Neuronal stem cell (in vitro differentiated cells): ENCODE measurements around the gene RAD52.
A peak's percentile ranks its signal among the peaks of the same experiment; 100 is the strongest.
"Not testable (repeated sequence)": the region's sequence is repeated elsewhere in the genome, so short reads cannot be mapped to it uniquely, and the experiment has no call there.

Source experiments
- DNase-seq: peaks from one replicate; pipeline ENCODE4 v3.0.0-alpha.2; 2013; ENCODE audit warnings: low spot score
- H2AFZ ChIP-seq: one replicate; pipeline ENCODE4 v1.6.1; 2013; ENCODE audit warnings: mild to moderate bottlenecking, low read length, inconsistent platforms
- H2AK5ac ChIP-seq: 2 replicates; pipeline ENCODE4 v1.6.1; 2013; ENCODE audit warnings: low read depth, mild to moderate bottlenecking, inconsistent platforms, low read length, moderate library complexity, mixed read lengths
- H2BK120ac ChIP-seq: 2 replicates; pipeline ENCODE4 v1.6.1; 2013; ENCODE audit warnings: low read depth, mild to moderate bottlenecking, inconsistent platforms, low read length, moderate library complexity, mixed read lengths
- H2BK12ac ChIP-seq: one replicate; pipeline ENCODE4 v1.6.1; 2013; ENCODE audit warnings: low read length, inconsistent platforms
- H2BK15ac ChIP-seq: 2 replicates; pipeline ENCODE4 v1.6.1; 2013; ENCODE audit warnings: mild to moderate bottlenecking, low read length, inconsistent platforms, mixed read lengths
- H2BK5ac ChIP-seq: one replicate; pipeline ENCODE4 v1.6.1; 2013; ENCODE audit warnings: inconsistent platforms, mild to moderate bottlenecking, low read length, moderate library complexity
- H3K14ac ChIP-seq: one replicate; pipeline ENCODE4 v1.6.1; 2013; ENCODE audit warnings: low read length, inconsistent platforms
- H3K18ac ChIP-seq: 2 replicates; pipeline ENCODE4 v1.6.1; 2013; ENCODE audit warnings: low read length, inconsistent platforms
- H3K23ac ChIP-seq: 2 replicates; pipeline ENCODE4 v1.6.1; 2013; ENCODE audit warnings: low read depth, mild to moderate bottlenecking, mixed read lengths, low read length, inconsistent platforms; ENCODE audit not compliant: poor library complexity
- H3K27ac ChIP-seq: replicated peaks from 3 replicates; pipeline ENCODE4 v1.5.1; 2013; ENCODE audit warnings: low read length, inconsistent platforms
- H3K27me3 ChIP-seq, 3 experiments: 2 replicates each; pipeline ENCODE4 v1.6.1; 2013; ENCODE audit warnings: low read length in 3 of 3, mild to moderate bottlenecking in 2 of 3, inconsistent platforms in 1 of 3, low read depth in 1 of 3, mixed read lengths in 1 of 3, moderate library complexity in 1 of 3; ENCODE audit not compliant: control insufficient read depth in 3 of 3, insufficient read depth in 3 of 3
- H3K36me3 ChIP-seq, 2 donors: replicated peaks in 1 of 2; 2 replicates each; pipeline ENCODE4 v1.6.1; 2013; ENCODE audit warnings: low read length in 2 of 2; ENCODE audit not compliant: control insufficient read depth in 2 of 2, insufficient read depth in 2 of 2
- H3K4ac ChIP-seq: 2 replicates; pipeline ENCODE4 v1.6.1; 2013; ENCODE audit warnings: inconsistent platforms, mild to moderate bottlenecking, low read length, moderate library complexity
- H3K4me1 ChIP-seq, 2 donors: 1 replicate in 1 of 2; 2 replicates in 1 of 2; pipeline ENCODE4 v1.6.1; 2013; ENCODE audit warnings: low read length in 2 of 2, low read depth in 1 of 2; ENCODE audit not compliant: control insufficient read depth in 2 of 2, insufficient read depth in 1 of 2
- H3K4me2 ChIP-seq: one replicate; pipeline ENCODE4 v1.6.1; 2013; ENCODE audit warnings: mild to moderate bottlenecking, low read length, inconsistent platforms; ENCODE audit not compliant: insufficient read depth, poor library complexity, severe bottlenecking
- H3K4me3 ChIP-seq, 2 donors: 2 replicates each; pipeline ENCODE4 v1.5.1; 2013; ENCODE audit warnings: low read length in 2 of 2, mild to moderate bottlenecking in 2 of 2, inconsistent platforms in 1 of 2, moderate library complexity in 1 of 2
- H3K79me1 ChIP-seq: one replicate; pipeline ENCODE4 v1.6.1; 2013; ENCODE audit warnings: low read depth, mild to moderate bottlenecking, inconsistent platforms, low read length, moderate library complexity
- H3K9ac ChIP-seq: one replicate; pipeline ENCODE4 v1.6.1; 2013; ENCODE audit warnings: mild to moderate bottlenecking, low read depth, low read length, inconsistent platforms; ENCODE audit not compliant: poor library complexity
- H3K9me3 ChIP-seq, 2 donors: replicated peaks in 1 of 2; 2 replicates each; pipeline versions ENCODE3 to v1.6.1; 2013; ENCODE audit warnings: low read length in 2 of 2, mild to moderate bottlenecking in 2 of 2, inconsistent platforms in 1 of 2, low read depth in 1 of 2, mixed read lengths in 1 of 2, moderate library complexity in 1 of 2; ENCODE audit not compliant: control insufficient read depth in 2 of 2, insufficient read depth in 1 of 2
- H4K8ac ChIP-seq: one replicate; pipeline ENCODE4 v1.6.1; 2013; ENCODE audit warnings: low read depth, mild to moderate bottlenecking, inconsistent platforms, low read length, moderate library complexity
- H4K91ac ChIP-seq: one replicate; pipeline ENCODE4 v1.6.1; 2013; ENCODE audit warnings: low read length, low read depth, mild to moderate bottlenecking, inconsistent platforms; ENCODE audit not compliant: poor library complexity
- WGBS, 2 donors: extraction: QIAGEN DNeasy Blood & Tissue Kit; methylation state at CpG; one replicate each; pipeline ENCODE4 v1.1.7; 2013; ENCODE audit warnings: missing lambda C conversion rate in 2 of 2, mixed read lengths in 1 of 2; ENCODE audit not compliant: insufficient read length in 2 of 2, insufficient replicate concordance in 1 of 2; ENCODE audit errors: extremely low coverage in 2 of 2; 5-methylcytosine and 5-hydroxymethylcytosine counted together

Gene RAD52

DNA sequence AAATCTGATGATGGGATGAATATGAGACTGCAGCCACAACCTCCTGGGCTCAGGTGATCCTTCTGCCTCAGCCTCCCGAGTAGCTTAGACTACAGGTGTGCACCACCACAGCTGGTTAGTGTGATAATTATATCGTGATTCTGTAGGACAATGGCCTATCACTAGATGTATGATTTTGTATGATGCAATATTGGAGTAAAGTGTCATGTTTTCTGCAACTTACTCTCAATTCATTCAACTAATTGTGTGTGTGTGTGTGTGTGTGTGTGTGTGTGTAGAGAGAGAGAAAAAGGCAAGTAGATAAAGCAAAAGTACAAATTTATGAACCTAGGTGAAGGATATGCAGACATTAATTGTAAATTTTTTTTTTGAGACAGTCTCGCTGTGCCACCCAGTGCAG lies 10.7 kb downstream of the RAD52 start:
- Histone ChIP-seq H3K23ac (no peak overlapping the region), H4K8ac (no peak overlapping the region), H3K18ac (no peak overlapping the region), H2BK12ac (no peak overlapping the region), H4K91ac (no peak overlapping the region), H2BK15ac (no peak overlapping the region), H3K9ac (no peak overlapping the region), H2AFZ (no peak overlapping the region), H3K14ac (no peak overlapping the region), H3K4me3 (no peak overlapping the region), H3K4me2 (no peak overlapping the region), H2BK5ac (no peak overlapping the region), H3K9me3 (no peaks in the 10 kb centered on the region), H2AK5ac (no peak overlapping the region), H3K4me1 (no peaks in the 10 kb centered on the region), H3K79me1 (peaks cover 6% of the 10 kb centered on the region), H3K27ac (no peak overlapping the region), H3K4ac (no peak overlapping the region), H2BK120ac (no peak overlapping the region), H3K36me3 (peaks cover 6 to 47% of the 10 kb centered on the region in 2 donors), H3K27me3 (no peaks in the 10 kb centered on the region)
- no CpG with 5 or more reads among the region's 3 CpGs for WGBS, 2 donors
- DNase-seq = no peak

DNA sequence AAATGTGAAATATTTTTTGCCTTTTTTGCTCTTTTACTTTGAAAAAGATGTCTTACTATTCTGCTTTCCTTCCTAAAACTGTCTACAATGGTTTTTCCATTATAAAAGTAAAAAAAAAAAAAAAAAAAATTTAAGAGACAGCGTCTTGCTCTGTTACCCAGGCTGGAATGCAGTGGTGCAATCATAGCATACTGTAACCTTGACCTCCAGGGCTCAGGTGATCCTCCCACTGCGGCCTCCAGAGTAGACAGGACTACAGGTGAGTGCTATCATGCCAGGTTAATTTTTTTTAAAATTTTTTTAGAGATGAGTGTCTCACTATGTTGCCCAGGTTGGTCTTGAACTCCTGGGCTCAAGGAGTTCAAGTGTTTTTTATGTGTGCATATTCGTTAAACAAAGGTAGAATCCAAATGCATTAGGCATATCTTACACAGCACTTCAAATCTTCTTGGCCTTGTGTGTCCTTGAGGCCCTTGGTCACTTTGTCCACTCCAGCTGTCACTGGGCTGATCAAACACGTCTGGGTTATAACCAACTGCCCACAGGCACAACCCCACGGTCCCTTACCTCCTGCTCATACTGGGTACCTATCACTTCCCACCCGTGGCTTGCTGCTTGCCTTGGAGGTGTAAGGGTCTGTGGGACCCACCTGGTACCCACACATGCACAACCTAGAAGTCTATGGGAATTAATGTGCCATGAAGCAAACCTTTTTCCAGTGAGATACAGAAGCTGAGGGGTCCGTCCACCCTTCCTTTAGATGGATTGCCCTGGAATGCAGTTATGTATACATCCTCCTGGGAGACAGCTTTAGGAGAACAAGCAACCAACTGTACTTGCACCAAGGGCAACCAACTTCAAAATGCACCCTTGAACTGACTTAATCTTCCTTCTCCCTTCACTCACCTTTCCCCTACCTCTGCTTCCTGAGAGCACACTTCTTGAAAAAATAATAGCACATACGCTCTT lies 12.8 kb downstream of the RAD52 start:
- Histone ChIP-seq H2AK5ac (no peak overlapping the region), H4K91ac (no peak overlapping the region), H2BK12ac (no peak overlapping the region), H3K14ac (no peak overlapping the region), H2BK5ac (no peak overlapping the region), H2BK120ac (no peak overlapping the region), H3K23ac (no peak overlapping the region), H3K27me3 (no peaks in the 10 kb centered on the region), H3K4ac (no peak overlapping the region), H3K36me3 (peaks cover 11 to 38% of the 10 kb centered on the region in 2 donors), H3K79me1 (peaks cover 11% of the 10 kb centered on the region), H3K4me3 (peak overlapping the region in 1 of 2 donors; percentile 46), H3K9ac (no peak overlapping the region), H3K4me2 (no peak overlapping the region), H2AFZ (no peak overlapping the region), H3K27ac (no peak overlapping the region), H3K4me1 (no peaks in the 10 kb centered on the region), H4K8ac (no peak overlapping the region), H2BK15ac (no peak overlapping the region), H3K18ac (no peak overlapping the region), H3K9me3 (peaks cover 0 to under 1% of the 10 kb centered on the region in 2 donors)
- no CpG with 5 or more reads among the region's 8 CpGs for WGBS, 2 donors
- no peak for DNase-seq

DNA sequence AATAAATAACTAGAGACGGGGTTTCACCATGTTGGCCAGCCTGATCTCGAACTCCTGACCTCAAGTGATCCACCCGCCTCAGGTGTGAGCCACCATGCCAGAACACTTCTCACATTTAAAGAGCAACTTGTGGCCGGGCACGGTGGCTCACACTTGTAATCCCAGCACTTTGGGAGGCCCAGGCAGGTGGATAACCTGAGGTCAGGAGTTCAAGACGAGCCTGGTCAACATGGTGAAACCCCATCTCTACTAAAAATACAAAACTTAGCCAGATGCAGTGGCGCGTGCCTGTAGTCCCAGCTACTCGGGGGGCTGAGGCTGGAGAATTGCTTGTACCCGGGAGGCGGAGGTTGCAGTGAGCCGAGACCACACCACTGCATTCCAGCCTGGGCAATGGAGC lies 13.6 kb downstream of the RAD52 start:
- not testable (repeated sequence) for H3K27ac ChIP-seq, H3K9me3 ChIP-seq, H3K27me3 ChIP-seq, H2BK15ac ChIP-seq, H3K4me1 ChIP-seq, H2BK5ac ChIP-seq, H3K23ac ChIP-seq, H2BK120ac ChIP-seq, H3K18ac ChIP-seq, H2AFZ ChIP-seq, DNase-seq, H3K9ac ChIP-seq, H3K4me3 ChIP-seq, H3K14ac ChIP-seq, H2BK12ac ChIP-seq, H3K4ac ChIP-seq, H4K91ac ChIP-seq, H4K8ac ChIP-seq, H2AK5ac ChIP-seq, H3K4me2 ChIP-seq
- peaks cover 16 to 43% of the 10 kb centered on the region in 2 donors for H3K36me3 ChIP-seq
- H3K79me1 ChIP-seq = peaks cover 12% of the 10 kb centered on the region
- no CpG with 5 or more reads among the region's 12 CpGs for WGBS, 2 donors

DNA sequence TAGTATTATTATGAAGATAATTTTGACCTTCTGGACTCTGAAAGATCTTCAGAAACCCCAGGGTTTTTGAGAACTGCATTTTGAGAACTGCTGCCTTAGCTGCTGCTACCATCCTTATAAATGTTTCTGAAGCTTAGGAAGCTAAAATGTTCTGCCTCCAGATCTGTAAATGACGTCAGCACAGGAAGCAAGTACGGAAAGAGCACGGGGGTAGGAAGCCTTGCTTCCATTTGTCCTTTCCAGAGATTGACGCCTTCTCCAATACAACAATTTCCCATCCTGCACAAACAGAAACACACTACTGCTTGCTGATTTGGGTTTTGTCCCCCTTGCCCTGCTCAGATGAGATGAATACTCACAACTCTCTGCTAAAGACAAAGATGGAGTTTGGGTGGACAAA lies 17.9 kb downstream of the RAD52 start:
- Histone ChIP-seq H2BK15ac (no peak overlapping the region), H3K4me2 (no peak overlapping the region), H3K36me3 (peaks cover 25 to 61% of the 10 kb centered on the region in 2 donors), H4K91ac (no peak overlapping the region), H2BK120ac (no peak overlapping the region), H3K27ac (no peak overlapping the region), H3K4me3 (no peak overlapping the region), H2AFZ (no peak overlapping the region), H3K23ac (no peak overlapping the region), H2AK5ac (no peak overlapping the region), H3K14ac (no peak overlapping the region), H3K4me1 (no peaks in the 10 kb centered on the region), H3K9ac (no peak overlapping the region), H2BK12ac (no peak overlapping the region), H3K18ac (no peak overlapping the region), H3K4ac (no peak overlapping the region), H4K8ac (no peak overlapping the region), H3K9me3 (peaks cover 0 to 2% of the 10 kb centered on the region in 2 donors), H3K79me1 (peaks cover 6% of the 10 kb centered on the region), H2BK5ac (no peak overlapping the region), H3K27me3 (no peaks in the 10 kb centered on the region)
- no CpG with 5 or more reads among the region's 4 CpGs for WGBS, 2 donors
- DNase-seq = no peak
